ENCODE measurements around the gene DELE1. TPM values are rescaled to one million over a fixed set of nuclear protein-coding genes. Genes with fewer than 3 reads are reported as not detected.

Gene DELE1
- polyA plus RNA-seq, 1 experiment: 110 TPM

DNA sequence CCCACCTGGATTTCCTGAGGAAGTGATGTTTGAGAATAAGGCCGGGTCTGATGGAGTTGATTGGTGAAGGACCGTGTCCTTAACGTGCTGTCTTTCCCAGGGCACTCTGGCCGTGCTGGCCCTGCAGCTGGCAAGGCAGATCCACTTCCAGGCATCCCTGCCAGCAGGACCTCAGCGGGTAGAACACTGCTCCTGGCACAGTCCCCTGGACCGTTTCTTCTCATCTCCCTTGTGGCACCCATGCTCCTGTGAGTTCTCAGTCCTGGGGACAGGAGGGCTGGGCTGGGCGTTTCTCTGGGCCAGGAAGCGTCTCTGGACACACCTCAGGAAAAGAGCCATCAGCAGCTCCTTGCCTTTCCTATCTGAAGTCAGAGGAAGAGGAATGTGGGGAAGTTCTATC lies 4.4 kb downstream of the DELE1 start:
- TF ChIP-seq, protein P1, sequence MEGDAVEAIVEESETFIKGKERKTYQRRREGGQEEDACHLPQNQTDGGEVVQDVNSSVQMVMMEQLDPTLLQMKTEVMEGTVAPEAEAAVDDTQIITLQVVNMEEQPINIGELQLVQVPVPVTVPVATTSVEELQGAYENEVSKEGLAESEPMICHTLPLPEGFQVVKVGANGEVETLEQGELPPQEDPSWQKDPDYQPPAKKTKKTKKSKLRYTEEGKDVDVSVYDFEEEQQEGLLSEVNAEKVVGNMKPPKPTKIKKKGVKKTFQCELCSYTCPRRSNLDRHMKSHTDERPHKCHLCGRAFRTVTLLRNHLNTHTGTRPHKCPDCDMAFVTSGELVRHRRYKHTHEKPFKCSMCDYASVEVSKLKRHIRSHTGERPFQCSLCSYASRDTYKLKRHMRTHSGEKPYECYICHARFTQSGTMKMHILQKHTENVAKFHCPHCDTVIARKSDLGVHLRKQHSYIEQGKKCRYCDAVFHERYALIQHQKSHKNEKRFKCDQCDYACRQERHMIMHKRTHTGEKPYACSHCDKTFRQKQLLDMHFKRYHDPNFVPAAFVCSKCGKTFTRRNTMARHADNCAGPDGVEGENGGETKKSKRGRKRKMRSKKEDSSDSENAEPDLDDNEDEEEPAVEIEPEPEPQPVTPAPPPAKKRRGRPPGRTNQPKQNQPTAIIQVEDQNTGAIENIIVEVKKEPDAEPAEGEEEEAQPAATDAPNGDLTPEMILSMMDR (IDR thresholded peaks at IDR 0.05; ENCODE audit: insufficient read depth, low read depth, low read length): no peak
- peaks cover 36% of the 10 kb centered on the region for H3K36me3 ChIP-seq (ENCODE audit: control insufficient read depth, insufficient read depth, low read length)
- no peaks in the 10 kb centered on the region for H3K27me3 ChIP-seq (ENCODE audit: control insufficient read depth, insufficient read depth, low read length)
- CTCF ChIA-PET: no interaction called here
- DNase-seq (ENCODE audit: low read depth): no peak
- POLR2A ChIA-PET: no interaction called here
- no peak overlapping the region for H3K4me3 ChIP-seq (ENCODE audit: low read depth, low read length)

DNA sequence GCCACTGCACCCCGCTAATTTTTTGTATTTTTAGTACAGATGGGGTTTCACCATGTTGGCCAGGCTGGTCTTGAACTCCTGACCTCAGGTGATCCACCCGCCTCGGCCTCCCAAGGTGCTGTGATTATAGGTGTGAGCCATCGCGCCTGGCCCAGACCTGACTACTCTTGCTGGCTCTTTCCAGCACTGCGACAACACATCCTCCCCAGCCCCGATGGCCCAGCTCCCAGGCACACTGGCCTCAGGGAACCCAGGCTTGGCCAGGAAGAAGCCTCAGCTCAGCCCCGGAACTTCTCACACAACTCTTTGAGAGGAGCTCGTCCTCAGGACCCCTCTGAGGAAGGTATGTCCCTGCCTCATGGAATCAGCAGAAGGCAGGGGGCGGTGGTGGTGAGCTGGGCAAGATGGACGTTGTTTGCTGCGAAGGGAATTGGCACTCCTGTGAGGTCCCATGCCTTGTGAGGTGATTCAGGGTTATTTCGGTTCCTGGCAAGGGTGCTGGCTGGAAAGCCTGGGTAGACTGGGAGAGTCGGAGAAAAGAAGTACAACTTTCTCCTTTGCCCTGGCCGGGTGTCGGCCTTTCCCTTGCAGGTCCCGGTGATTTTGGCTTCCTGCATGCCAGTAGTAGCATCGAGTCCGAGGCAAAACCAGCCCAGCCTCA lies 5.9 kb downstream of the DELE1 start:
- no peaks in the 10 kb centered on the region for H3K27me3 ChIP-seq (ENCODE audit: control insufficient read depth, insufficient read depth, low read length)
- DNase-seq (ENCODE audit: low read depth): no peak
- ChIA-PET CTCF (interaction anchor here (1.2 kb wide), 1 partner anchor 19 kb away, joined by 3 read pairs; no protein-coding TSS in a partner anchor), POLR2A (no interaction called here)
- peaks cover 43% of the 10 kb centered on the region for H3K36me3 ChIP-seq (ENCODE audit: control insufficient read depth, insufficient read depth, low read length)
- H3K4me3 ChIP-seq (ENCODE audit: low read depth, low read length): no peak overlapping the region
- TF ChIP-seq, protein P1 (IDR thresholded peaks at IDR 0.05; ENCODE audit: insufficient read depth, low read depth, low read length): no peak

DNA sequence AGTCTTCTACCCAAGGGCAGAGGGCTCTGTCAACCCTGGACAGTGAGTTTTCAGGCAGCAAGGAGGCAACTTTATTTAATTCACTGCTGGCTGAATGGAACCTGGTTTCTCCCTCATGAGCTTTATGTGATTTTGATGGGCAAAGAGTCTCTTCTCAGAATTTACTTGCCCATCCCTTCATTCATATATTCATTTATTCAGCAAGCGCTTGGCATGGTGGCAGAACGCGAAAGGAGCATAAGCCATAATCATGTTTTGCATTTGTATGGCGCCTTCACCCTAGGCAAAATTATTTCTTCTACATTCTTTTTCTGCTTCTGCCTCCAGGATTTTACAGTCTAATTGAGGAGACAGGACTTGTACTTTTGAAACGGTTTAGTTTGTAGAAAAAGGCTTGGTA lies 8.0 kb downstream of the DELE1 start:
- H3K4me3 ChIP-seq (ENCODE audit: low read depth, low read length): no peak overlapping the region
- ChIA-PET POLR2A (no interaction called here), CTCF (no interaction called here)
- peaks cover 43% of the 10 kb centered on the region for H3K36me3 ChIP-seq (ENCODE audit: control insufficient read depth, insufficient read depth, low read length)
- TF ChIP-seq, protein P1 (IDR thresholded peaks at IDR 0.05; ENCODE audit: insufficient read depth, low read depth, low read length): no peak
- no peak for DNase-seq (ENCODE audit: low read depth)
- H3K27me3 ChIP-seq (ENCODE audit: control insufficient read depth, insufficient read depth, low read length): no peaks in the 10 kb centered on the region

DNA sequence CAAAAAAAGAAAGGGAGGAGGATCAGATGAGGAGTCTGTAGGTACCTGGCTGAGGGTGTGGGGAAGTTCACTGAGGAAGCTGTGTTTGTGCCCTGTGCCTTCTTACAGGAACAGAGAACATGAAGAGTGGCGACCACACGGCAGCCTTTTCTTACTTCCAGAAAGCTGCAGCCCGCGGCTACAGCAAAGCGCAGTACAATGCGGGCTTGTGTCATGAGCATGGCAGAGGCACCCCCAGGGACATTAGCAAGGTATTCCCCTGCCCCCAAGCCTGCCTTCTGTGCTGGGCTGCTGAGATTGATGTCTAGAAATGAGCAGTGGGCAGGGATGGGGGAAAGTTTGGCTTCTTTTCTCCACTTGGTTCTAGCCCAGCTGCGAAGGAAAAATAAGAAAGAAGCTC lies 9.5 kb downstream of the DELE1 start:
- TF ChIP-seq, protein P1 (IDR thresholded peaks at IDR 0.05; ENCODE audit: insufficient read depth, low read depth, low read length): no peak
- CTCF ChIA-PET: interaction anchor here (0.9 to 1.2 kb wide), 2 partner anchors 241 to 268 kb away, joined by 3 to 4 read pairs; no protein-coding TSS in a partner anchor
- Histone ChIP-seq H3K4me3 (ENCODE audit: low read depth, low read length) (no peak overlapping the region), H3K27me3 (ENCODE audit: control insufficient read depth, insufficient read depth, low read length) (no peaks in the 10 kb centered on the region), H3K36me3 (ENCODE audit: control insufficient read depth, insufficient read depth, low read length) (peaks cover 45% of the 10 kb centered on the region)
- POLR2A ChIA-PET: no interaction called here
- DNase-seq (ENCODE audit: low read depth): no peak

DNA sequence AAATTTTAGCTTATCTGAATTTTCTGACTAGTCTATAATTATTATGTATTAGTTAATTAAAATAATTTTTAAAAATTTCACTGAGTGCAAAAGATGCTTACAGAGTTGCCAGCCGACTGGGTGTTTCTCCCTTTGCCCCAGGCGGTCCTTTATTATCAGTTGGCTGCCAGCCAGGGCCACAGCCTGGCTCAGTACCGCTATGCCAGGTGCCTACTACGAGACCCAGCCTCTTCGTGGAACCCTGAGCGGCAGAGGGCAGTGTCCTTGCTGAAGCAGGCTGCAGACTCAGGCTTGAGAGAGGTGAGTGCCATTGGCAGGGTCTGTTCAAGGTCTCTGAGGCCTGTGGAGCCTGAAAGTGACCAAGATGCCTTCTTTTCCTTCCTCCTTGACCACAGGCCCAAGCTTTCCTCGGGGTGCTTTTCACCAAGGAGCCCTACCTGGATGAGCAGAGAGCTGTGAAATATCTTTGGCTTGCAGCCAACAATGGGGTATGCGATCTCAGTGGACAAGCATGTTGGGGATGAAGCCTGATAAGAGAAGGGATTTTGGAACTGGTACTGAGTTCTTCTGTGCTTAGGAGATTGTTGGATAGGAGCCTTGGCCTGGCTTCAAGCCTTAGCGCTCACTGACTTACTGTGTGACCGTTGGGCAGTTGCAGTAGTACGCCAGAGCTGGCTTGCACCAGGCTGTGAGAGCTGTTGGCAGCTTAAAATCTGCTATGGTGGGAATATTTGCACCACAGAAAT lies 10.6 kb downstream of the DELE1 start:
- TF ChIP-seq, protein P1 (IDR thresholded peaks at IDR 0.05; ENCODE audit: insufficient read depth, low read depth, low read length): no peak
- POLR2A ChIA-PET: no interaction called here
- Histone ChIP-seq H3K36me3 (ENCODE audit: control insufficient read depth, insufficient read depth, low read length) (peaks cover 46% of the 10 kb centered on the region), H3K4me3 (ENCODE audit: low read depth, low read length) (no peak overlapping the region), H3K27me3 (ENCODE audit: control insufficient read depth, insufficient read depth, low read length) (no peaks in the 10 kb centered on the region)
- DNase-seq (ENCODE audit: low read depth): no peak
- CTCF ChIA-PET: interaction anchor here (1.2 kb wide), 1 partner anchor 242 kb away, joined by 4 read pairs; no protein-coding TSS in a partner anchor
